Ascending aorta (tissue), 2 donors: ENCODE measurements around the gene ERVH48-1. TPM values are rescaled to one million over a fixed set of nuclear protein-coding genes. Genes with fewer than 3 reads are reported as not detected.
"Not testable (repeated sequence)": the region's sequence is repeated elsewhere in the genome, so short reads cannot be mapped to it uniquely, and the experiment has no call there.

Experiments
- DNase-seq, 2 donors: peaks; one replicate each; pipeline ENCODE4 v3.0.0-alpha.2; 2019; ENCODE audit warnings: low spot score in 2 of 2
- H3K27ac ChIP-seq, 2 donors: fragments of 200-600 bp; sonication (generic); one replicate each; pipeline ENCODE4 v1.5.1; 2016 to 2017; ENCODE audit warnings: mild to moderate bottlenecking in 1 of 2
- H3K27me3 ChIP-seq: fragments of 200-600 bp; sonication (generic); one replicate; pipeline ENCODE4 v1.5.1; 2017
- H3K36me3 ChIP-seq, 2 donors: fragments of 200-600 bp; sonication (generic); one replicate each; pipeline ENCODE4 v1.5.1; 2016
- H3K4me1 ChIP-seq, 2 donors: fragments of 200-600 bp; sonication (generic); one replicate each; pipeline ENCODE4 v1.5.1; 2016 to 2017; ENCODE audit warnings: mild to moderate bottlenecking in 1 of 2
- H3K4me3 ChIP-seq, 2 donors: fragments of 200-600 bp; sonication (generic); one replicate each; pipeline ENCODE4 v1.5.1; 2016 to 2017; ENCODE audit warnings: mild to moderate bottlenecking in 1 of 2
- H3K9me3 ChIP-seq, 2 donors: fragments of 200-600 bp; sonication (generic); one replicate each; pipeline ENCODE4 v1.5.1; 2016
- CTCF ChIP-seq, 3 experiments: fragments of 200-600 bp in 2 of 3; fragments of 450-650 bp in 1 of 3; sonication (generic) in 2 of 3; IDR thresholded peaks; one replicate each; pipeline ENCODE4 v1.5.1; 2016 to 2019; ENCODE audit warnings: antibody characterized with exemption in 3 of 3, mild to moderate bottlenecking in 1 of 3, moderate library complexity in 1 of 3
- intact Hi-C: fragments of 100-400 bp; cut with DNase I; formaldehyde crosslinking; loops from one replicate; pipeline ENCODE4 v1.15.1; 2023
- total RNA-seq: library from RNA; depleted of rRNA; stranded (reverse); fragments of >200 nt; gene quantifications from one replicate; pipeline ENCODE4 v1.1.0, GENCODE V29; 2016

ERVH48-1 gene
- total RNA-seq, 1 donor from 2014 or later = not detected

- Histone ChIP-seq H3K9me3 (no peaks in the 10 kb centered on the region), H3K36me3 (no peaks in the 10 kb centered on the region), H3K4me1 (peaks cover 0 to 5% of the 10 kb centered on the region in 2 donors), H3K27me3 (no peaks in the 10 kb centered on the region), H3K4me3 (no peak overlapping the region), H3K27ac (no peak overlapping the region)
- DNase-seq = no peak
- TF ChIP-seq CTCF (IDR thresholded peaks at IDR 0.05) = no peak
- intact Hi-C loops = loop anchor here (5.0 kb wide), 3 partner anchors 34 to 474 kb away; partner anchors contain the start of gene RSPH1
Measured at GRCh38 chr21:42970946-42971653, 45.7 kb upstream of the ERVH48-1 start.

GRCh38 chr21:42969193-42969600 is 43.8 kb upstream of the ERVH48-1 start:
- no peak for TF ChIP-seq CTCF (IDR thresholded peaks at IDR 0.05)
- intact Hi-C loops = no loop called here

GRCh38 chr21:42967616-42968015 is 42.2 kb upstream of the ERVH48-1 start:
- H3K4me3 ChIP-seq, intact Hi-C loops, H3K36me3 ChIP-seq, H3K27ac ChIP-seq, H3K4me1 ChIP-seq, H3K9me3 ChIP-seq, H3K27me3 ChIP-seq, DNase-seq: not testable (repeated sequence)

More at GRCh38 chr21:42969193-42969600, 43.8 kb upstream of the ERVH48-1 start:
- Histone ChIP-seq H3K4me3 (no peak overlapping the region), H3K4me1 (no peaks in the 10 kb centered on the region), H3K36me3 (no peaks in the 10 kb centered on the region), H3K27me3 (no peaks in the 10 kb centered on the region), H3K9me3 (no peaks in the 10 kb centered on the region), H3K27ac (no peak overlapping the region)
- DNase-seq = no peak

GRCh38 chr21:42965211-42965560 is 39.8 kb upstream of the ERVH48-1 start:
- no peaks in the 10 kb centered on the region for H3K9me3 ChIP-seq
- H3K27me3 ChIP-seq = no peaks in the 10 kb centered on the region
- no peaks in the 10 kb centered on the region for H3K4me1 ChIP-seq
- H3K36me3 ChIP-seq = no peaks in the 10 kb centered on the region
- TF ChIP-seq CTCF (IDR thresholded peaks at IDR 0.05) = no peak
- H3K27ac ChIP-seq = no peak overlapping the region
- H3K4me3 ChIP-seq = no peak overlapping the region
- intact Hi-C loops = no loop called here
- no peak for DNase-seq

- no peaks in the 10 kb centered on the region for H3K36me3 ChIP-seq
- H3K4me3 ChIP-seq = no peak overlapping the region
- intact Hi-C loops = no loop called here
- no peaks in the 10 kb centered on the region for H3K27me3 ChIP-seq
- no peak for DNase-seq
- no peak overlapping the region for H3K27ac ChIP-seq
- no peaks in the 10 kb centered on the region for H3K9me3 ChIP-seq
- no peaks in the 10 kb centered on the region for H3K4me1 ChIP-seq
- TF ChIP-seq CTCF (IDR thresholded peaks at IDR 0.05) = no peak
Measured at GRCh38 chr21:42964546-42965210, 39.2 kb upstream of the ERVH48-1 start.

- Histone ChIP-seq H3K9me3 (no peaks in the 10 kb centered on the region), H3K27me3 (no peaks in the 10 kb centered on the region), H3K4me3 (no peak overlapping the region), H3K36me3 (no peaks in the 10 kb centered on the region), H3K27ac (no peak overlapping the region), H3K4me1 (no peaks in the 10 kb centered on the region)
- intact Hi-C loops = no loop called here
- no peak for DNase-seq
- no peak for TF ChIP-seq CTCF (IDR thresholded peaks at IDR 0.05)
Measured at GRCh38 chr21:42964086-42964485, 38.7 kb upstream of the ERVH48-1 start.
